GM21360 (cell line): ENCODE measurements around the gene SCAF1.

Experiments
- ATAC-seq: cut with Tn5 transposase; IDR thresholded peaks from one replicate; pipeline ENCODE4 v1.9.1; 2021; ENCODE audit warnings: mild to moderate bottlenecking, moderate library complexity; ENCODE audit not compliant: unreplicated experiment

The SCAF1 gene

GRCh38 chr19:49682274-49682673 lies 40.3 kb downstream of the SCAF1 start:
- no peak for ATAC-seq

DNA sequence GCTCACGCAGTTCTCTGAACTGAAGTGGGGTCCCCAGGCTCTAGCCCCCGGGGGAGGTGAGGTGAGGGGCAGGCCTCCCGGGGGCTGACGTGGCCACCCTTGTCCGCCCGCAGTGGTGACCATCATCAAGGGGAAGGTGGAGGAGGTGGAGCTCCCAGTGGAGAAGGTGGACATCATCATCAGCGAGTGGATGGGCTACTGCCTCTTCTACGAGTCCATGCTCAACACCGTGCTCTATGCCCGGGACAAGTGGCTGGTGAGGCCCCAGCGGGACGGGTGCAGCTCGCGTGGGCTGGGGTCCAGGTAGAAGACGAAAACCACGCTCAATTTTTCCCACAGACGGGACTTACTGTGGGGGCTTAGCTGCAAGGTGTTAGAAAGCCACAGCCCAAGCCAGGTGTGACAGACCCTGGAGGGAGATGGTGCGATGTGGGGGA lies 41.8 kb downstream of the SCAF1 start:
- ATAC-seq = no peak

DNA sequence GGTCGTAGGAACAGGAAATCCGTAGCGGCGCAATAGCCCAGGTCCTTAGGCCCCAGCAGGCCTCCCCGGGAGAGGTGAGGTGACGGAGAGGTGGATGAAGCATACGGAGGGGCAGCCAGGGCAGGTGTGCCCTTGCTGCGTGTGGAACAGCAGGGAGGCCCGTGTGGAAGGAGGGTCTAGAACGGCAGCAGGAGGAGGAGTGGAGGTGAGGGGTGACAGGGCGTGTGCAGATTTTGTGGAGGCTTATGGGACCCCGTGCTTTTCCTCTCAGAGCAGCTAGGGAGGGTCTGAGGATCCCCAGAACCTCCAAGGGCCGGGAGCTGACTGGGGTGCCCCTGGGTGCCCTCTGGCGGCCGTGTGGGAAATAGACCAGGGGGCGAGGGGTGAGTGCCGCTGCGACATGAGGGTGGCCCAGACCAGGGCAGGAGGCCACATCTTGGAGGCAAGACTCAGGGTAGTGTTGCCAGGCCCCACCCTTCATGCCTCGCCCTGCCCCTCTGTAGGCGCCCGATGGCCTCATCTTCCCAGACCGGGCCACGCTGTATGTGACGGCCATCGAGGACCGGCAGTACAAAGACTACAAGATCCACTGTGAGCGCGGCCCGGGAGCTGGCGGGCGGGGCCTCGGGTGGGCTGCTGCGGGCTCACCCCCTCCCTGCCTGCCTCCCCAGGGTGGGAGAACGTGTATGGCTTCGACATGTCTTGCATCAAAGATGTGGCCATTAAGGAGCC lies 42.4 kb downstream of the SCAF1 start:
- ATAC-seq = no peak

DNA sequence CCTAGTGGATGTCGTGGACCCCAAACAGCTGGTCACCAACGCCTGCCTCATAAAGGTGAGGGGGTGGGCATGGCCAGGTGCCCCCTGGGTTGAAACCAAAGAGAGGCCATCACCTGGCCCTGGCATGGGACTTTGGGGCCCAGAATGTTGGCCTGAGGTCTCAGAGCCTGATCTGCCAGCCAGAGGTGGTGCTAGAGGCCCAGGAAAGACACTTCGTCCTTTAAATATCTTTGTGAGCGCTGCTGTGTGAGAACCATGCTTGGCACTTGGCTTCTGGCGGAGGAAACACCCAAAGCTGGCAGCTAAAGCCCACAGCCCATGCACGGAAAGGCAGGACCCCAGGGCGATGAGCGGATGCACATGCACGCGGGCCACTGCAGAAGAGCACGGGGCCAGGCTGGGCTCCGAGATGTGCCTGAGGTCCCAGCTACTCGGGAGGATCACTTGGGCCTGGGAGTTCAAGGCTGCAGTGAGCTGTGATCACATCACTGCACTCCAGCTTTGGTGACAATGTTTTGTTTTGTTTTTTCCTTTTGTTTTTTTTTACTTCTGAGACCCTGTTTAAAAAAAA lies 43.1 kb downstream of the SCAF1 start:
- no peak for ATAC-seq

DNA sequence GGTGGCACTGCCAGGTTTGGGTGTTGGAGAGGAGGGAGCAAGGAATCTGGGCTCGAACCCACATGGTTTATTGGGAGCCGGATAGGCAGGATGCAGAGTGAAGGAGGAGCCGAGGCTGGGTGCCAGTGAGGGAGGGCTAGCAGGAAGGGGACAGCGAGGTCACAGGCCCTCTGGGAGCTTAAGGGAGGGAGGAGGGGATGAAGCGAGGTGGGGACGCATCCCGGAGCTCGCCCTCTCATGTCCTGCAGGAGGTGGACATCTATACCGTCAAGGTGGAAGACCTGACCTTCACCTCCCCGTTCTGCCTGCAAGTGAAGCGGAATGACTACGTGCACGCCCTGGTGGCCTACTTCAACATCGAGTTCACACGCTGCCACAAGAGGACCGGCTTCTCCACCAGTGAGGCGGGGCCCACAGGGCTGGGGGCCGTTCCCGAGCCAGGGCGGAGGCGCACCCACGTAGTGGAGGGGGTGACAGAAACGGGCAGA lies 43.9 kb downstream of the SCAF1 start:
- ATAC-seq = no peak

- no peak for ATAC-seq
Observed at GRCh38 chr19:49686503-49687088, 44.6 kb downstream of the SCAF1 start.

DNA sequence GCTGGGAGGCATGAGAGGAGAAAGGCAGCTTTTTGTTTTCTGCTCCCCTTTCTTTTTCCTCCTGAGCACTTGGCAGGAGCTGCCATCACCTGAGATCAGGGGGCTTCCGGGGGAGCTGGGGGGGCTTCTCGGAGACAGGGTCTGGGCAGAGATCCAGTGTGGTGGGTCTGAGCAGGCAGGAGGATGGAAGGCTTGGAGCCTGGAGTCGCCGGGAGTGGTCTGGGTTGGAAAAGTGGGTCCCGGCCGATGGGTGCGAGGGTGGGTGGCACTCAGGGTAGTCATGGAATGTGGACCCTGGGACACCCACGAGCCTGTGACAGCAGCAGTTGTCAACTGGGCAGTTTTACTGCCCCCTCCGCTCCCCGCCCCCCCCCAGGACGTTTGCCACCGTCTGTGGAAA lies 45.1 kb downstream of the SCAF1 start:
- no peak for ATAC-seq

GRCh38 chr19:49687566-49688316 lies 45.7 kb downstream of the SCAF1 start:
- no peak for ATAC-seq

DNA sequence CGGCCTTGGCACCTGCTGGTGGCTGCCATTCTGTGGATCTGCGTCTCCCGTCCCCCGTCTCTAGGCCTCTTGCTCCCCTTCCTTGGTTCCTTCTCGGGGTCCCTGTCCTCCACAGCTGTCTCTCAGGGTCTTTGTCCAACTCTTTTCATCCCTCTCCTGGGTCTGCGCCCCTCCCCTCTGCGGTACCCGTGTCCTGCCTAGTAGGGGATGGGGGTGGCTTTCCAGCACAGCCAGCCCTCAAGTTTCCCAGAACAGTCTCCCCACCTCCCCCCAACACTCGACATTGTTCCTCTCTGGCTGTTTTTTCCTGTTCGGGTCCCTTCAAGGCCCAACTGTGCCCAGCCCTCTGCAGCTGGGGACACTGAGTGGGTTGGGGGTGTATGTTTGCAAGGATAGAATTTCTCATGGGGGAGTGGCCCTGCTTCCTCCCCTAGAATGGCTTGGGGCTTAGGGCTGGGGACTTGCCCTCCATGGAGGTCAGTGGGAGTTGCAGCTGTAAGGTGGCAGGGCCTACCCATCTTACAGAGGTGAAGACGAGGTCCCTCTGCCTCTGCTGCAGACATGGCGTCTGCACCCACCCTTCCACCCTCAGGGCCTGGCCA lies 46.6 kb downstream of the SCAF1 start:
- no peak for ATAC-seq

DNA sequence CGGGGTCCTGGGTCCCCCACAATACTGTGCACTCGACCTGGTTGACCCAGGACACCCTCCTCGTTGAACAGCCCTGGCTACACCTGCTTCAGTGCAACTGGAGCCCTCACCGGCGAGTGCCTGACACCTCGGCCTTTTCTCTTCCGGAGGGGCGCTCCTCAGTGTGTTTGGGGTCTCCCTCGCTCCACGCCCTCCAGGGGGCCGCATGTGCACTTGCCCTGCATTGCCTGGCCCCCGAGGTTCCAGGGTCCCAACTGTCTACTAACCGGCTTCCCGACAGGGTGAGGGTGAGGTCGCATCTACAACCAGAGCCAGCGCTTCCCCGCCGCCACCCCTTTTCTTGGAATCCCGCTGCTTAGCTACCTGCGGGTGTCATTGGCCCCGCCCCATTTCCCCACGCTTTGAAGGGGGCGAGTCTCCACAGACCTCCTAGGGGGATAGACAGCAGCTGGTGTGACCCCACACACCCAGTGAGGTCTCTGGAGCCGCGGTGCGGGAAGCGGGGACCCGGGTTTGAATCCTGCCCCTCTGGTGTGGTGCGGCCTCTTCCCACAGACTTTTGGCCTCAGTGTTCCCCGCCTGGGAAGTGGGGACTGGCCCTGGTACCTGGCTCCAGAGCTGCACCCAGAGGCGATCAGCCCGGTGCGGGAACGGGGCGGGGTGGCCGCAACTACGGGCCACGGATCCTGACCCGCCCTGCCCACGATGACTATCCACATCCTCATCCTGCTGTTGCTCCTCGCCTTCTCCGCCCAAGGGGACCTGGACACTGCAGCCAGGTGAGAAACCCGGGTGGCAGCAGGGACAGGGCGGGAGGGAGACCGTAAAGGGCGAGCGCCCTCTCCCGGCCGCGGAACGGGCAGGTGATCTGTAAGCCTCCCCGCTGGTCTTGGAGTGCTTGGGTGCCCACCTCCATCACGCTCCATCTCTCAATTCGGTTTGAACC lies 47.4 kb downstream of the SCAF1 start, which contains the start of gene ADM5:
ADM5 (plus strand) TSS at position 462 of the 946 bp plus-strand sequence; CDS start at position 706, 244 bp downstream.
- ATAC-seq = no peak

- no peak for ATAC-seq
Observed at GRCh38 chr19:49690079-49690655, 48.2 kb downstream of the SCAF1 start.

GRCh38 chr19:49690656-49691242 lies 48.7 kb downstream of the SCAF1 start, which contains the start of gene CPT1C:
TSS of gene CPT1C (plus strand) at chr19:49691116. CDS start at chr19:49692253, 1,137 bp downstream.
- ATAC-seq = no peak

DNA sequence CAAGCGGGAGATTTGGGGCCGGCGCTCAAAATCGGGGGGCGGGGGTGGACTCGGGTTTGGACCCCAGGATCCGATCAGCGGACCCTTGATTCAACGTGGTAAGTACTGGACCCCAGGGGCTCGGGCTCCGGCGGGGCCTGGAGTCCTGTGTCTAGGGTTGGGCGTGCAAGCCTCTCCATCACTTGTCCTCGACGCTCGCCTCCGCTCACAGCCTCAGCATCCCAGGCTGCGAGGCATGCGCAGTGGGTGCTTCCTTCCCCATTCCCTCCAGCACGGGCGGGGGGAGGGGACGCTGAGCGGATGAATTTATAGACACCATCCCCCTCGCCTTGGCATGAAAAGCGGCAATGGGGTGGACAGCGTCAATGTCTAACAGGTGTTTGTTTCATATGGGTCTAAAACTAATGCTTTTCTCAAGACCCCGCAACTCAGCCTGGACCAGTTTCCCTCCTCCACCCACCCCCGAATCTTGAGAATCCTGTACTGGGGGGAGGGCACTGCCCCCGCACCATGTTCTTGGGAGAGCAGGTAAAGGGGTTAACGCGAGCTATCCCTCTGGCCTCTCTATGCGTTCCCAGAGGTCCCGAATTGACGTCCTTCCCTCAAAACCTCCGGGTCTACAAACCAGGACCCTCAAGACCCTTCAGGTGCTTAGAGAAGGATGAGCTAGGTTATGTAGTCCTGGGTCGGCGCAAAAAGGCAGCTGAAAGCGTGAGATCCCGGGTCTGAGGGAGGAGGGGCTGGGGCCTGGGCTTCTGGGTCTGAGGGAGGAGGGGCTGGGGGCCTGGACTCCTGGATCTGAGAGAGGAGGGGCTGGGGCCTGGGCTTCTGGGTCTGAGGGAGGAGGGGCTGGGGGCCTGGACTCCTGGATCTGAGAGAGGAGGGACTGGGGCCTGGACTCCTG lies 49.5 kb downstream of the SCAF1 start:
- no peak for ATAC-seq

GRCh38 chr19:49692147-49692506 lies 50.1 kb downstream of the SCAF1 start:
- no peak for ATAC-seq

GRCh38 chr19:49696115-49696514 lies 54.1 kb downstream of the SCAF1 start:
- ATAC-seq = no peak

- no peak for ATAC-seq
Observed at GRCh38 chr19:49696865-49697264, 54.9 kb downstream of the SCAF1 start.

DNA sequence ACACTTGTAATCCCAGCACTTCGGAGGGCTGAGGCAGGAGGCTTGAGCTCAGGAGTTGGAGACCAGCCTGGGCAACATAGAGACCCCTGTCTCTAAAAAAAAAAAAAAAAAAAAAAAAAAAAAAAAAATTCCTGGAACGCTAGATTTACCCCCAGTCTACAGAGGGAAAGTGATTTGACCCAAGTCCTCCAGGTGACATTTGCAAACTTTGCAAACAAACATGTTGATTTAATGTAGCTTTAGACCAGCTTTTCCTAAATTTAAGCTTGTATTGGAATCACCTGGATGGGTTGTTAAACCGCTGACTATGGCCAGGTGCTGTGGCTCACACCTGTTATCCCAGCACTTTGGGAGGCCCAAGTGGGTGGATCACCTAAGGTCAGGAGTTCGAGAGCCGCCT lies 57.4 kb downstream of the SCAF1 start:
- no peak for ATAC-seq

DNA sequence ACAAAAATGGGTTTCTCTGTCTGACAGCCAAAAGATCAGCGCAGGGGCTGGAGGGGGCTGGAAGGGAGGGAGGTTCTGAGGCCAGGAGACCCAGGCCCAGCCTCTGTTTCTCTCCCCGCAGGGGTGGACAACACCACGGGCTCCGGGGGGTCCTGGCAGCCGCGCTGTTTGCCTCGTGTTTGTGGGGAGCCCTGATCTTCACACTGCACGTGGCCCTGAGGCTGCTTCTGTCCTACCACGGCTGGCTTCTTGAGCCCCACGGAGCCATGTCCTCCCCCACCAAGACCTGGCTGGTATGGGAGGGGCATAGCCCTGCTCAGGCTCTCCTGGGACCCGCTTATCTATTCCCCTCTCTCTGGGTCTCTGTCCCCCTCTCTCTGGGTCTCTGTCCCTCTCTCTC lies 58.6 kb downstream of the SCAF1 start:
- no peak for ATAC-seq
